Mesodermal cell (in vitro differentiated cells): ENCODE results near the gene CENPM.

Experiments used
- H3K27ac ChIP-seq: 2 replicates; pipeline ENCODE4 v1.7.0; 2013; ENCODE audit warnings: mild to moderate bottlenecking, low read depth, low read length, moderate library complexity; ENCODE audit not compliant: severe bottlenecking
- H3K36me3 ChIP-seq: 2 replicates; pipeline ENCODE4 v1.7.1; 2013; ENCODE audit warnings: mild to moderate bottlenecking, low read length, moderate library complexity; ENCODE audit not compliant: control insufficient read depth, insufficient read depth
- H3K4me1 ChIP-seq: one replicate; pipeline ENCODE4 v1.7.1; 2013; ENCODE audit warnings: mild to moderate bottlenecking, low read length; ENCODE audit not compliant: insufficient read depth, control insufficient read depth, poor library complexity, severe bottlenecking
- H3K4me3 ChIP-seq: 2 replicates; pipeline ENCODE4 v1.7.0; 2013; ENCODE audit warnings: low read length, control low read depth, mild to moderate bottlenecking; ENCODE audit not compliant: insufficient read depth, poor library complexity, severe bottlenecking; ENCODE audit errors: extremely low read depth
- H3K9me3 ChIP-seq: 2 replicates; pipeline ENCODE4 v1.7.1; 2013; ENCODE audit warnings: mild to moderate bottlenecking, low read length, moderate library complexity; ENCODE audit not compliant: control insufficient read depth
- WGBS, 2 experiments: methylation state at CpG; one replicate each; pipeline ENCODE4 v1.1.5; 2013; ENCODE audit warnings: missing lambda C conversion rate in 2 of 2; ENCODE audit not compliant: insufficient coverage in 2 of 2; 5-methylcytosine and 5-hydroxymethylcytosine counted together

The CENPM gene

GRCh38 chr22:41928593-41929417 is 18.1 kb downstream of the CENPM start:
- Histone ChIP-seq H3K9me3 (no peaks in the 10 kb centered on the region), H3K4me3 (no peak overlapping the region), H3K36me3 (no peaks in the 10 kb centered on the region), H3K27ac (no peak overlapping the region), H3K4me1 (no peaks in the 10 kb centered on the region)
- 74 to 91% methylated on average over 5 to 13 of the region's 14 CpGs for WGBS, 2 experiments

DNA sequence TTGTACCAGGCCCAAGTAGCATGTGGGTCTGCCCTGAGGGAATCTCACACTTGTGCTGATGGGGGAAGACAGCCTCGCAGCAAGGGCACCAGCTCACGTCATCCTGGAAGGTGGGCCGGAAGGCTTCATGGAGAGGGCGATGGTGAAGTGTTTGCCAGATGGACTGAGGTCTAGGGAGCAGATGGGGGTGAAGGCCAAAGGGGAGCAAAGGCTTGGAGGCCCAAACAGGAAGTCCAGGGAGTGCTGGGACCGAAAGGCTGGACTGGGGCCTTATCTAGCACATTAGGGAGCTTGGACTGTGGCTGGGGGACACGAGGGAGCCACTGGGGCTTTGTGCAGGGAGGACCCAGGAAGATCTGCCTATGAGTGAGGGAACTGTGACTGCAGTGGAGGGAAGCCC is 19.1 kb downstream of the CENPM start:
- H3K9me3 ChIP-seq, result no peaks in the 10 kb centered on the region
- no peak overlapping the region for H3K27ac ChIP-seq
- WGBS, 2 experiments, result 84 to 85% methylated on average over 5 to 6 of the region's 6 CpGs
- no peaks in the 10 kb centered on the region for H3K36me3 ChIP-seq
- no peak overlapping the region for H3K4me3 ChIP-seq
- no peaks in the 10 kb centered on the region for H3K4me1 ChIP-seq

- Histone ChIP-seq H3K36me3 (no peaks in the 10 kb centered on the region), H3K9me3 (no peaks in the 10 kb centered on the region), H3K4me3 (peak overlapping the region; percentile 23), H3K4me1 (no peaks in the 10 kb centered on the region), H3K27ac (no peak overlapping the region)
- WGBS, 2 experiments, result 4 to 6% methylated on average over 23 to 34 of the region's 48 CpGs
Measured at GRCh38 chr22:41925783-41926460, 21.0 kb downstream of the CENPM start.

DNA sequence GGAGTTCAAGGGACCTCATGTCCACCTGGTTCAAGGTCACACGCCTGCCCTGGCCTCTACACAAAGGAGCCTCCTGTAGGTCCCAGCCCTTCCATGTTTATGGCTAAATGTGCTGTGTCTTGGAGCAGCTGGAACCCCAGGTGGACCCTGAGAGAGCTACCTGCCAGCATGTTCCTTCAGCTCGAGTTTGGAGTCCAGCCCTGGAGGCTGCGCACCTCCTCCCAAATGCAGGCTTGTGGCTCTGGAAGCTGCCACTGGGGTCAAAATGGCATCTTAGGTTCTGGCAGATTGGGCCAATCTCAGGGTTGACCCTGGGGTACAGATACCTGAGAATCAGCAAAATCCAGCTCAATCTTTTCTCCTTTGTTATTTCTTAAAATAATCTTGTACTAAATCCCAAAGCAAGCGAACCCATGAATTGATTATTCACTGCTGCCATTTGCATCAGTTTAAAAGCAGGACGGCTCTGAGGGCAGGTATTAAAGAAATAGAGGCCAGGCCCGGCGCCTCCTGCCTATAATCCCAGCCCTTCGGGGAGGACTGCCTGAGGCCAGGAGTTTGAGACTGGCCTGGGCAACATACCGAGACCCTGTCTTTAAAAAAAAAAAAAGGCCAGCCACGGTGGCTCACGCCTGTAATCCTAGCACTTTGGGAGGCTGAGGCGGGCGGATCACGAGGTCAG is 23.2 kb downstream of the CENPM start:
- Histone ChIP-seq H3K36me3 (no peaks in the 10 kb centered on the region), H3K9me3 (no peaks in the 10 kb centered on the region), H3K27ac (no peak overlapping the region), H3K4me3 (no peak overlapping the region), H3K4me1 (no peaks in the 10 kb centered on the region)
- WGBS, 2 experiments, result 88 to 92% methylated on average over 8 to 12 of the region's 14 CpGs

GRCh38 chr22:41922940-41923594 is 23.9 kb downstream of the CENPM start:
- WGBS, 2 experiments, result 94 to 97% methylated on average over 4 of the region's 4 CpGs
- no peak overlapping the region for H3K27ac ChIP-seq
- H3K9me3 ChIP-seq, result no peaks in the 10 kb centered on the region
- H3K4me3 ChIP-seq, result no peak overlapping the region
- no peaks in the 10 kb centered on the region for H3K36me3 ChIP-seq
- no peaks in the 10 kb centered on the region for H3K4me1 ChIP-seq

- no peak overlapping the region for H3K27ac ChIP-seq
- H3K9me3 ChIP-seq, result no peaks in the 10 kb centered on the region
- no CpG with 5 or more reads among the region's 5 CpGs for WGBS, 2 experiments
- H3K4me1 ChIP-seq, result no peaks in the 10 kb centered on the region
- no peaks in the 10 kb centered on the region for H3K36me3 ChIP-seq
- H3K4me3 ChIP-seq, result no peak overlapping the region
Measured at GRCh38 chr22:41922328-41922727, 24.6 kb downstream of the CENPM start.

- H3K4me3 ChIP-seq, result no peak overlapping the region
- H3K27ac ChIP-seq, result no peak overlapping the region
- no peaks in the 10 kb centered on the region for H3K9me3 ChIP-seq
- H3K36me3 ChIP-seq, result no peaks in the 10 kb centered on the region
- H3K4me1 ChIP-seq, result peaks cover 4% of the 10 kb centered on the region
- WGBS, 2 experiments, result 80% methylated on average over 14 to 21 of the region's 21 CpGs
Measured at GRCh38 chr22:41920271-41920976, 26.5 kb downstream of the CENPM start.

DNA sequence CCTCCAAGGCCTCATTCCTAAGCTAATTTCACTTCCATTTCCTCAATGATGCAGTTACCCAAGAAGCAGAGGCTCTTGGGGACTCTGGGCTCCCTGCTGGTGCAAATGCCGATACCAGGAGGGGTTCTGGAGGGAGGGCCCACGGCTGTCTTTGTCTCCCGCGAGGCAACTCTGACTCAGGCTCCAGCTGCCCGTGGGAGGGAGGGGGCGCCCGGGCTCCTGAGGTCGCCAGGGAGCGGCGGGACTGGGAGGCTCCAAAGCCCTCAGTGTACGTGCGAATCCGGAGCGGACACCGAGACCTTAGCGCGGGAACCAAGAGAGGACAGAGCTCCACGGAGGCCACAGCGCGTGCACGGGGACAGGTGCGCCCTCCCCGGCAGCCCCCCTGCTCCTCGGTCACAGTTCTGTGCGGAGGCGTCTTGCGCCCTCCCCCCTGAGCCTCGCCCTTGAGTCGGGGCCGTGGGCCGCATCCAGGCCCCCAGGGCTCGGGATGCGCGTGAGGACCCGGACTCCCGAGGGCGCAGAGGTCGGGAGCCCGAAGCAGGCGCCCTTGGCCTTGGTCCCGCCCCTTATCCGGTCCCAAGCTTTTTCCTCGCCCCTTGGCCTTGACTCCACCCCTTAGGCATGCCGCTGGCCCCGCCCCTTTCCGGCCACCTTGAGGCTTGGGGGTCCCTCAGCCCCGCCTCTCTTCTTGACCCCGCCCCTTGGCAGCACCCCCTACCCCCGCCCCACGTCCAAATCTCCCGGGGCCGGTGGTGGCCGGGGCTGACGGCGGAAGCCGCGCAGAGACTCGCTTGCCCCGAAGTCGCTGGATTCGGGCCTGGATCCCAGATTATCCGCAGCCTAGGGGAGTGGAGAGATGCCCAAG is 27.4 kb downstream of the CENPM start:
- Histone ChIP-seq H3K9me3 (no peaks in the 10 kb centered on the region), H3K4me3 (peak overlapping the region; percentile 33), H3K4me1 (peaks cover 4% of the 10 kb centered on the region), H3K36me3 (no peaks in the 10 kb centered on the region), H3K27ac (no peak overlapping the region)
- WGBS, 2 experiments, result 10 to 14% methylated on average over 44 to 53 of the region's 62 CpGs

DNA sequence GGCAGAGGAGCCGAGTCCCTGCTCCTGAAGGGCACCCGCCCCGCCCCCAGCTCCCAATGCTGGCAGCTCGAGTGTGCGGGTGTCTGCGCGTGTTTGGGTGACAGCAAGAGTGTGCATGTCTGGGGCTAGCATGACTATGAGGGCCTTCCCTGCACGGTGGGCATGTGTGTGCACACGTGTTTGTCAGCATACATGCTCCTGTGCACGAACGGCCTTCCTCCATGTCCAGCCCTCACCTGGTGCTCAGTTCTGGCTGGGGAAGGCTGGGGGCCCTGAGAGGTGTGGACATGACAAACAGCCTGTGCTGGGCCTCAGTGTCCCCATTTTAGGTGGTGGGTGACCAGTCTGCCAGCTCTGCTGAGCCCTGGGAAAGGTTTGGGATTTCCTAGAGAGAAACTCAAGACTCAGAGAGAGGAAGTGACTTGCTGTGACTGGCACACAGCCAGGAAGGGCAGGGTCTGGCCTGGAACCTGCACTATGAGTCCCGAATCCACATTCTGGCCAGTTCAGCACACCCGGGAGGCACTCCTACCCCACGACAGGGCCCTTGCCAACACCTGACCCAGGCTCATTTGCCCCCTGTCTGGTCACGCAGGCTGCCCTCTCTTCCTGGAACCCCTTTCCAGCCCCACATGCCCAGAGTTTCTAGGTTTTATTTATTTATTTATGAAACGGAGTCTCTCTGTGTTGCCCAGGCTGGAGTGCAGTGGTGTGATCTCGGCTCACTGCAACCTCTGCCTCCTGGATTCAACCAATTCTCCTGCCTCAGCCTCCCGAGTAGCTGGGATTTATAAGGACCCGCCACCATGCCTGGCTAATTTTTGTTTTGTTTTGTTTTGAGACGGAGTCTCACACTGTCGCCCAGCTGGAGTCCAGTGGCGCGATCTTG is 28.8 kb downstream of the CENPM start:
- H3K9me3 ChIP-seq, result no peaks in the 10 kb centered on the region
- no peaks in the 10 kb centered on the region for H3K36me3 ChIP-seq
- peaks cover 4% of the 10 kb centered on the region for H3K4me1 ChIP-seq
- WGBS, 2 experiments, result 90 to 92% methylated on average over 22 to 23 of the region's 23 CpGs
- no peak overlapping the region for H3K27ac ChIP-seq
- no peak overlapping the region for H3K4me3 ChIP-seq
